HG03442 (cell line): ENCODE data around the gene UST.
"Not testable (repeated sequence)": the region's sequence is repeated elsewhere in the genome, so short reads cannot be mapped to it uniquely, and the experiment has no call there.

Experiments
- ATAC-seq: cut with Tn5 transposase; IDR thresholded peaks from one replicate; pipeline ENCODE4 v1.9.1; 2021; ENCODE audit warnings: mild to moderate bottlenecking, moderate library complexity; ENCODE audit not compliant: unreplicated experiment

The UST gene

GRCh38 chr6:148996815-148997214 is 250.0 kb downstream of the UST start:
- no peak for ATAC-seq

DNA sequence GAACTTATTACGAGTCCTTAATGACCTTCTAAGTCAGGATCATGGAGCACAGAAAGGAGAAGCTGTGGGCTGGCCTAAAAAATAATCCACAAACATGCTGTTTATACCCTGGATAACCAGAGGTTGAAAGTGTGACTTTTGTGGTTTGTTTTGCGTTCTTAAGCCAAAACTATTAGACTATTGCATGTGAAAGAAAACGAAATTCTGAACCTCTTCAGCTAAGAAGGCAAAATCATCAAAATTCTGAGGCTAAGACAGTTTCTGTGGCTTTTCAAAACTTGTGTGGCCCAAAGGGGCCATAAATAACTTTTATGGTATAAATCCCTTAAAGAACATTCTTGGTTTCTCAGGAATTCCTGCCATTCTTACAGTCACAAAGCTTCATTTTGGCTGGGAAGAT is 251.0 kb downstream of the UST start:
- ATAC-seq, result no peak

DNA sequence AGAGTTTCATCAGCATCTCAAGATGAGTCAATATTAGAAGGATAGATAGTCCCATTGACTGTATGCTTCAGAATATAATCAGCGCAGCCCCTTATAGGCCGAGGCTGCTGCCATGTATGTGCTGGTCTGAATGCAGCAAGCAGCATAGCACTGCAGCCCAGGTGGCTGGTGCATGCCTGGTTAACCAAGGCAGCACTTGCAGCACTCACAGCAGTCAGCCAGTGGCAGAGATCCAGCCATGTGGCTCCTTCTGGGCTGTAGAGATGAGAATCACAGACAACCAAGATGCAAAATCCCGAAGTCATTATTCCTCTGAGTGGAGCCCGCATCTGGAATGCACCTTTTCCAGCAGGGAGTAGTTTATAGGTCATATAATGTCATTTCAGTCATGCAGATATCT is 251.9 kb downstream of the UST start:
- ATAC-seq, result no peak

GRCh38 chr6:148999501-148999900 is 252.7 kb downstream of the UST start:
- ATAC-seq, result no peak

GRCh38 chr6:148999929-149000468 is 253.2 kb downstream of the UST start:
- no peak for ATAC-seq

GRCh38 chr6:149001422-149001821 is 254.6 kb downstream of the UST start:
- ATAC-seq, result no peak

GRCh38 chr6:149003560-149003959 is 256.7 kb downstream of the UST start:
- ATAC-seq, result no peak

- no peak for ATAC-seq
These were observed 257.8 kb downstream of the UST start for GRCh38 chr6:149004664-149005063.

DNA sequence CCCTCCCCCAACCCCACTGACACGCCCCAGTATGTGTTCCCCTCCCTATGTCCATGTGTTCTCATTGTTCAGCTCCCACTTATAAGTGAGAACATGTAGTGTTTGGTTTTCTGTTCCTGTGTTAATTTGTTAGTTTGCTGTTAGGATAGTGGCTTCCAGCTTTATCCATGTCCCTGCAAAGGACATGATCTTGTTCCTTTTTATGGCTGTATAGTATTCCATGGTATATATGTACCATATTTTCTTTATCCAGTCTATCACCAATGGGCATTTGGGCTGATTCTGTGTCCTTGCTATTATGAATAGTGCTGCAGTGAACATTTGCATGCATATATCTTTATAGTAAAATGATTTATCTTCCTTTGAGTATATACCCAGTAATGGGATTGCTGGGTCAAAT is 259.4 kb downstream of the UST start:
- ATAC-seq, result not testable (repeated sequence)

GRCh38 chr6:149006671-149007070 is 259.8 kb downstream of the UST start:
- ATAC-seq, result no peak

DNA sequence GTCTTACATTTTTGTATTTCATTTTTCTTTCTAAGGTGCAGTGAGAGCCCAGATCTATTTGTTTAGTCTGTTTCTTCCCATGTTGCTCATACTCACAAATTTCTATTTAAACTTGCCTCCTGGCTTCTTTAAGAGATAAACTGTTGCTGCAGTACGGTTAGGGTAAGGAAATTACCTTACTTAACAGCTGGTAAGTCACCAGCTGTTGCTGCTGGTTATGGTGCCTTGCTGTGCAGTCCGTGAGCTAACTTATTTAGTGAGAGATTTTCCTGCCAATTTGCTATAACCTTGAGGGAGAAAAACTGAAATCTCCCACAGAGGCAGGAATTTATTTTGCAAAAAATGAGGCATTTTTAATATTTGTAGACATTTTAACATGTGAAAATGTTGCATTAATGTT is 261.0 kb downstream of the UST start:
- ATAC-seq, result no peak

GRCh38 chr6:149008741-149009140 is 261.9 kb downstream of the UST start:
- ATAC-seq, result no peak

GRCh38 chr6:149012040-149012545 is 265.3 kb downstream of the UST start:
- ATAC-seq, result no peak

GRCh38 chr6:149013586-149014344 is 266.9 kb downstream of the UST start:
- ATAC-seq, result no peak

DNA sequence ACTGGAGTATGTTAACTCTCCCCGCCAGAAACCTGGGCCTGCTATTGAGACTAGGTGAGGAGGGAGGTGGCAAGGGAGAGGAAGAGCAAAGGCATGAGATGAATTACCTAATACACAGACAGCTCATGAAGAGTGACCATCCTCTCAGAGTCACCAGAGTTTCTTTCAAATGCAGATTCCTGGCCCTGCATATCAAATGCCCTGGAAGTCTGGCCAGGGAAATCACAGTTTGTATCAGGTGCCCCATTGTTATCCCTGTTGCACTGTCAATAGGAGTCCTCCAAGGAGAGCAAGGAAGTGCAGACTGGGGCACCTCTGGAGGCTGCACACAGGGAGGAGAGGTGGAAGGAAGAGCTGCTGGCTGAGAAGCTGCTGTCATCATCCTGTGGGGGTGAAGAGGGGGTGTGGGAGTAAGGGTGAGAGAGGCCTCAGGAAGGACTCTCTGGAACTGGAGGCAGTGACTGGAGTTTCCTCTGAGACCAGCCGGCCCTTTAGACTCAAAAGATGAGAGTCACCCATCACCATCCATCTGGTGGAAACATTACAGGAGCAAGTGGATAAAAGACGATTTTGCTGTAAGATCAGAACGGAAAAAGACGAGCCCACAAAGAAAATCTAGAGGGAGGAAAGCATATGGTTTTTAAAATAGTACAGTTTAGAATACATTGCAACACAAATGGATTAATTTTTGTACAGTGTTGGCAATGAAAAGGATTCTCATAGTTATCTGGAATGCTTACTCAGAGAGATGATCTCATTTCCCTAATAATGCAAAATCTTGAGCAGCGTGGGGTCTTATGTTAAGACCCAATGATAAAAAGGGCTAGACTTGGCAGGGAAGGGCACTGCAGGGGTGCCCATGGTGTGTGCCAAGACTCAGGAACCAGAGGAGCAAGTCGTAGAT is 268.1 kb downstream of the UST start:
- ATAC-seq, result no peak

DNA sequence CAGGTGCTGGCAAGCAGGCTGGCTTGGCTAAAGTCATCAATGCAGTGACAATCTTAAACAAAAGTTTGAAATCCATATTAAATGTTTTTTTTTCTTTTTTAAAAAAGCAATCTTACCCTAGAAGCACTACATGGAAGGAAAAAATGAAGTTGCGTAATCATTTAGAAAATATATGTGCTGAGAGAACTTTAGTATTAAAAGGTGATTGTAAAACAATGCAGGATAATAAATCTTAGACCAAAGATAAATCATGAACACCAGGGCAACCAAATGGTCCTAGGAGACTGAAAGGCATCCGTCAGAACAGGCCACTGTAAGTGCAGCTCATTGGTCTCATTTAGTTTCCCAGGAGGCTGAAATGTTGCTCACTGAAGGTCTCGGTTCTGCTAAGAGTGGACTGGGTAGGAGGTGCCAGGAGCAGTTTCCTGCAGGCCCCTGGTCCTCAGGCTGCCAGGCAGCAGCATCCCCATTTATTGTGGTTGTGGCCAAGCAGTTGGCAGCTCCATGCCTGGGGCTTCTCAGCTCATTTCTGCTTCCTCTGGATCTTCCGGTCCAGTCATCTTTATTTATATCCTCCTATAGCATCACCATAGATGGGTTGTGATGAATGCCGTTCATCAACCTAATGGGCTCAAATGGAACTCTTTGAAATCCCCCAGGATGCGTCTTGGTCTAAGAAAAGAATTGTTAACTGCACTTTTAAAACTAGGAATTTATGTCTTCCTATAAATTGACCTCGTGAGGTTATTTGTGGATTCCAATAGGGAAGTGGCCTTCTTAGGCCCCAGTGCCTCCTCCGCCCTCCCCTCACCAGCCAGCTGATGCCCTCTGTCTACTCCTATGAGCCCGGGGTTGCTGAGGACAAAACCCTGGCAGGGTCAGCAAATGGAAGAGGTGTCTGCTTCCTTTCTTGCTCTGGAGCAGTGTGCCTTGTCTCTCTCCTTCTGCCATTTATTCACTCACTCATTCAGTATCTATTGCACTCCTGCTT is 269.0 kb downstream of the UST start:
- ATAC-seq, result no peak

- no peak for ATAC-seq
These were observed 269.9 kb downstream of the UST start for GRCh38 chr6:149016716-149017115.

DNA sequence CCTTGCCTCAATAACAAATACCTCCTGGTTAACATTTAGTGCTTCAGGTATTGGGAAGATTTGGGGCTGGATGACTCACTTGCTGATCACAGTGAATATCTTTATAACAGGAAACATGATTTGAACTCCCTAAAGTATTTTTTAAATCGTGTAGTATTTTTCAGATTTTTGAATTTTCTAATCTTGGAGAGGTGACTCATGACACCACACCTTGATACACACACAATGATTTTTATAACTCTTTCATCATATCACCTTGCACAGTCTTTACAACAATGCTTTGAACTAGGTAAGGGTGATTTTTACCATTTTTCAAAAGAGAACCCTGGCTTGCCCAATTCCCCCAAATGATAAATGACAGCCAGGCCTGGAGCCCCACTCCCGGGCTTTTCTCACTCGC is 273.5 kb downstream of the UST start:
- no peak for ATAC-seq

DNA sequence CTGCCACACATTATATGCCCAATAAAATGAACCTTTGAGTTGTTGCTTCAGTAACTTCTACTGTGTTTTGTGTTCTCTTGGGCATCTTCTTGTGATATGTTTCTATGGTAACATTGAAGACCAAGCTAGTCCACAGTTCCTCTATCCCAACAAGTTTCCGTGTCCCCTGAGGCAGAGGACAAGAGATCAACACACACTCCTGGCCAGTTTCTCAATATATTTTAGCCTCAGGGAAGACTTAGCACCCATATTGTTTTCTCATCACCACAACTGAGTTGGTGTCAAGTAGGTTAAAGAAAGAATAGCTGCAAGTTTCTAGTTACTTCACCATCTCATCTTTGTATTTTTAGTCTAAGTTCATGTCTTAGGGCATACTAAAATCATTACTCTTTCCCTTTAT is 277.5 kb downstream of the UST start:
- ATAC-seq, result no peak

GRCh38 chr6:149025061-149025460 is 278.2 kb downstream of the UST start:
- no peak for ATAC-seq
